GM23338 (cell line): ENCODE measurements around the gene OAT. TPM values are rescaled to one million over a fixed set of nuclear protein-coding genes. Genes with fewer than 3 reads are reported as not detected.
A peak's percentile ranks its signal among the peaks of the same experiment; 100 is the strongest.

ENCODE experiments used
- ATAC-seq: fragments of 200-7000 bp; cut with Tn5 transposase; 3 replicates; pipeline ENCODE4 v1.9.1; 2020
- DNase-seq: peaks from one replicate; pipeline ENCODE4 v3.0.0-alpha.2; 2015; ENCODE audit warnings: low spot score
- H2AFZ ChIP-seq: fragments of 200-600 bp; sonication (generic); 2 replicates; pipeline ENCODE4 v1.8.0; 2016; ENCODE audit warnings: antibody characterized with exemption, mild to moderate bottlenecking, moderate library complexity
- H3F3A ChIP-seq: fragments of 200-600 bp; sonication (generic); replicated peaks from 2 replicates; pipeline ENCODE4 v1.8.0; 2017; ENCODE audit warnings: antibody characterized with exemption, mixed run types, low read depth
- H3K27ac ChIP-seq: fragments of 200-600 bp; sonication (generic); 2 replicates; pipeline ENCODE4 v1.6.1; 2016; ENCODE audit warnings: low read depth
- H3K27me3 ChIP-seq: fragments of 200-600 bp; sonication (generic); 2 replicates; pipeline ENCODE4 v1.8.0; 2016; ENCODE audit warnings: mild to moderate bottlenecking, mixed run types, moderate library complexity; ENCODE audit not compliant: insufficient read depth
- H3K36me3 ChIP-seq: fragments of 200-600 bp; sonication (generic); 2 replicates; pipeline ENCODE4 v1.8.0; 2016; ENCODE audit warnings: mild to moderate bottlenecking; ENCODE audit not compliant: insufficient read depth
- H3K4me1 ChIP-seq: fragments of 200-600 bp; sonication (generic); 2 replicates; pipeline ENCODE4 v1.8.0; 2016; ENCODE audit warnings: mild to moderate bottlenecking, moderate library complexity; ENCODE audit not compliant: insufficient read depth
- H3K4me2 ChIP-seq: fragments of 200-600 bp; sonication (generic); 2 replicates; pipeline ENCODE4 v1.7.1; 2017; ENCODE audit warnings: mixed run types
- H3K4me3 ChIP-seq: fragments of 200-600 bp; sonication (generic); 2 replicates; pipeline ENCODE4 v1.6.1; 2016; ENCODE audit warnings: mixed run types
- H3K79me2 ChIP-seq: fragments of 200-600 bp; sonication (generic); replicated peaks from 2 replicates; pipeline ENCODE4 v1.8.0; 2017; ENCODE audit warnings: mild to moderate bottlenecking; ENCODE audit not compliant: insufficient read depth
- H3K9me2 ChIP-seq: fragments of 200-600 bp; sonication (generic); 2 replicates; pipeline ENCODE4 v1.8.0; 2017; ENCODE audit not compliant: insufficient read depth
- H4K20me1 ChIP-seq: fragments of 200-600 bp; sonication (generic); replicated peaks from 2 replicates; pipeline ENCODE4 v1.8.0; 2017; ENCODE audit warnings: mild to moderate bottlenecking; ENCODE audit not compliant: insufficient read depth
- H3K27ac Mint-ChIP-seq: 2 replicates; pipeline ENCODE4 v1.8.0; 2020; ENCODE audit warnings: inconsistent platforms, mild to moderate bottlenecking, moderate library complexity, mixed read lengths
- H3K27me3 Mint-ChIP-seq: 3 replicates; pipeline ENCODE4 v1.8.0; 2022; ENCODE audit warnings: low read depth, mild to moderate bottlenecking, moderate library complexity, mixed read lengths, inconsistent platforms; ENCODE audit not compliant: insufficient read depth, poor library complexity
- H3K36me3 Mint-ChIP-seq: 3 replicates; pipeline ENCODE4 v1.8.0; 2021; ENCODE audit warnings: low read depth, mild to moderate bottlenecking, inconsistent platforms, moderate library complexity, mixed read lengths
- H3K4me1 Mint-ChIP-seq: 3 replicates; pipeline ENCODE4 v1.8.0; 2020; ENCODE audit warnings: mild to moderate bottlenecking, inconsistent platforms, mixed read lengths
- H3K4me3 Mint-ChIP-seq: 3 replicates; pipeline ENCODE4 v1.8.0; 2021; ENCODE audit warnings: moderate library complexity, mild to moderate bottlenecking, inconsistent platforms, mixed read lengths
- H3K9me3 Mint-ChIP-seq: 3 replicates; pipeline ENCODE4 v1.8.0; 2020; ENCODE audit warnings: moderate library complexity, mild to moderate bottlenecking, inconsistent platforms, mixed read lengths
- CREB1 ChIP-seq: fragments of 250-450 bp; sonication (Bioruptor Pico); IDR thresholded peaks from 2 replicates; pipeline ENCODE4 v1.5.0; 2020; ENCODE audit warnings: low read depth, mild to moderate bottlenecking, moderate library complexity
- ETS1 ChIP-seq: IDR thresholded peaks from 2 replicates; pipeline ENCODE4 v1.6.1; 2016; ENCODE audit warnings: antibody characterized with exemption
- EZH2phosphoT487 ChIP-seq: fragments of 200-600 bp; sonication (generic); IDR thresholded peaks from one replicate; pipeline ENCODE4 v1.8.1; 2018; ENCODE audit warnings: antibody characterized with exemption; ENCODE audit not compliant: unreplicated experiment
- JUNB ChIP-seq: IDR thresholded peaks from one replicate; pipeline ENCODE4 v1.6.1; 2016; ENCODE audit warnings: antibody characterized with exemption; ENCODE audit not compliant: unreplicated experiment
- NANOG ChIP-seq: IDR thresholded peaks from 2 replicates; pipeline ENCODE4 v1.6.1; 2016; ENCODE audit warnings: antibody characterized with exemption, borderline replicate concordance
- POLR2AphosphoS5 ChIP-seq: IDR thresholded peaks from 2 replicates; pipeline ENCODE4 v1.6.1; 2016; ENCODE audit warnings: antibody characterized with exemption, low read depth
- REST ChIP-seq: IDR thresholded peaks from one replicate; pipeline ENCODE4 v1.6.1; 2018; ENCODE audit warnings: antibody characterized with exemption; ENCODE audit not compliant: unreplicated experiment
- STAT1 ChIP-seq: IDR thresholded peaks from one replicate; pipeline ENCODE4 v1.6.1; 2016; ENCODE audit warnings: antibody characterized with exemption; ENCODE audit not compliant: unreplicated experiment
- ZNF114 ChIP-seq: fragments of 250-450 bp; sonication (Bioruptor Pico); IDR thresholded peaks from 2 replicates; pipeline ENCODE4 v1.5.0; 2020; ENCODE audit warnings: mild to moderate bottlenecking, moderate library complexity
- ZNF331 ChIP-seq: fragments of 250-450 bp; sonication (Bioruptor Pico); IDR thresholded peaks from 2 replicates; pipeline ENCODE4 v1.5.0; 2020; ENCODE audit warnings: low read depth, mild to moderate bottlenecking, moderate library complexity
- polyA plus RNA-seq: library from polyadenylated mRNA; unstranded; fragments of >200 nt; fragmentation: Nextera tagmentation; extraction: Ambion mirVana; gene quantifications from 2 replicates; pipeline ENCODE4 v1.2.1, GENCODE V29; 2016
- total RNA-seq: library from RNA; depleted of rRNA; stranded (reverse); fragments of >200 nt; shearing (Covaris generic); gene quantifications from 2 replicates; pipeline ENCODE4 v1.2.3, GENCODE V29; 2014
- TF ChIP-seq, protein P1 (sequence below): fragments of 250-450 bp; sonication (Bioruptor Pico); IDR thresholded peaks from 2 replicates; pipeline ENCODE4 v1.5.0; 2020; ENCODE audit warnings: mild to moderate bottlenecking, moderate library complexity
- TF ChIP-seq, protein P2 (sequence below), 2 experiments: fragments of 200-600 bp in 1 of 2; sonication (generic) in 1 of 2; conservative IDR thresholded peaks; 2 replicates each; pipeline versions ENCODE4 v1.5.1 to v1.6.1; 2016 to 2017; ENCODE audit warnings: antibody characterized with exemption in 2 of 2, low read depth in 2 of 2, mild to moderate bottlenecking in 2 of 2, moderate library complexity in 1 of 2

The OAT gene
- total and polyA plus RNA-seq, 2 experiments from 2014 or later, result 131 to 139 TPM

DNA sequence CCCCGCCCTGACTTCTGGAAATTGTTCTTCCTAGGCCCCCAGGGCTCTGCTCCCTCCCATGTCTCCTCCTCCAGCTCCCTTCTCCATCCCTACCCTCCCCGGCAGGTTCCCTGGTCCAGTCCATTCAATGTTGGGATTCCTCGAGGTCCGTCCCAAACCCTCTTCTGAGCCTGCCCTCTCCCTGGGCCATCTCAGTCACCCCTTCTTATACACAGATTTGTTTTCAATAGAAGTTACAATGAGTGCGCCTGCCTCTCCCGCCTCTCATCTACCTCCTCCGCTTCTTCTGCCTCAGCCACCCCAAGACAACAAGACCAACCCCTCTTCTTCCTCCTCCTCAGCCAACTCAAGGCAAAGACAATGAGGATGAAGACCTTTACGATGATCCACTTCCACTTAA, 67.9 kb downstream of the OAT start (continued):
- TF ChIP-seq, protein P1, sequence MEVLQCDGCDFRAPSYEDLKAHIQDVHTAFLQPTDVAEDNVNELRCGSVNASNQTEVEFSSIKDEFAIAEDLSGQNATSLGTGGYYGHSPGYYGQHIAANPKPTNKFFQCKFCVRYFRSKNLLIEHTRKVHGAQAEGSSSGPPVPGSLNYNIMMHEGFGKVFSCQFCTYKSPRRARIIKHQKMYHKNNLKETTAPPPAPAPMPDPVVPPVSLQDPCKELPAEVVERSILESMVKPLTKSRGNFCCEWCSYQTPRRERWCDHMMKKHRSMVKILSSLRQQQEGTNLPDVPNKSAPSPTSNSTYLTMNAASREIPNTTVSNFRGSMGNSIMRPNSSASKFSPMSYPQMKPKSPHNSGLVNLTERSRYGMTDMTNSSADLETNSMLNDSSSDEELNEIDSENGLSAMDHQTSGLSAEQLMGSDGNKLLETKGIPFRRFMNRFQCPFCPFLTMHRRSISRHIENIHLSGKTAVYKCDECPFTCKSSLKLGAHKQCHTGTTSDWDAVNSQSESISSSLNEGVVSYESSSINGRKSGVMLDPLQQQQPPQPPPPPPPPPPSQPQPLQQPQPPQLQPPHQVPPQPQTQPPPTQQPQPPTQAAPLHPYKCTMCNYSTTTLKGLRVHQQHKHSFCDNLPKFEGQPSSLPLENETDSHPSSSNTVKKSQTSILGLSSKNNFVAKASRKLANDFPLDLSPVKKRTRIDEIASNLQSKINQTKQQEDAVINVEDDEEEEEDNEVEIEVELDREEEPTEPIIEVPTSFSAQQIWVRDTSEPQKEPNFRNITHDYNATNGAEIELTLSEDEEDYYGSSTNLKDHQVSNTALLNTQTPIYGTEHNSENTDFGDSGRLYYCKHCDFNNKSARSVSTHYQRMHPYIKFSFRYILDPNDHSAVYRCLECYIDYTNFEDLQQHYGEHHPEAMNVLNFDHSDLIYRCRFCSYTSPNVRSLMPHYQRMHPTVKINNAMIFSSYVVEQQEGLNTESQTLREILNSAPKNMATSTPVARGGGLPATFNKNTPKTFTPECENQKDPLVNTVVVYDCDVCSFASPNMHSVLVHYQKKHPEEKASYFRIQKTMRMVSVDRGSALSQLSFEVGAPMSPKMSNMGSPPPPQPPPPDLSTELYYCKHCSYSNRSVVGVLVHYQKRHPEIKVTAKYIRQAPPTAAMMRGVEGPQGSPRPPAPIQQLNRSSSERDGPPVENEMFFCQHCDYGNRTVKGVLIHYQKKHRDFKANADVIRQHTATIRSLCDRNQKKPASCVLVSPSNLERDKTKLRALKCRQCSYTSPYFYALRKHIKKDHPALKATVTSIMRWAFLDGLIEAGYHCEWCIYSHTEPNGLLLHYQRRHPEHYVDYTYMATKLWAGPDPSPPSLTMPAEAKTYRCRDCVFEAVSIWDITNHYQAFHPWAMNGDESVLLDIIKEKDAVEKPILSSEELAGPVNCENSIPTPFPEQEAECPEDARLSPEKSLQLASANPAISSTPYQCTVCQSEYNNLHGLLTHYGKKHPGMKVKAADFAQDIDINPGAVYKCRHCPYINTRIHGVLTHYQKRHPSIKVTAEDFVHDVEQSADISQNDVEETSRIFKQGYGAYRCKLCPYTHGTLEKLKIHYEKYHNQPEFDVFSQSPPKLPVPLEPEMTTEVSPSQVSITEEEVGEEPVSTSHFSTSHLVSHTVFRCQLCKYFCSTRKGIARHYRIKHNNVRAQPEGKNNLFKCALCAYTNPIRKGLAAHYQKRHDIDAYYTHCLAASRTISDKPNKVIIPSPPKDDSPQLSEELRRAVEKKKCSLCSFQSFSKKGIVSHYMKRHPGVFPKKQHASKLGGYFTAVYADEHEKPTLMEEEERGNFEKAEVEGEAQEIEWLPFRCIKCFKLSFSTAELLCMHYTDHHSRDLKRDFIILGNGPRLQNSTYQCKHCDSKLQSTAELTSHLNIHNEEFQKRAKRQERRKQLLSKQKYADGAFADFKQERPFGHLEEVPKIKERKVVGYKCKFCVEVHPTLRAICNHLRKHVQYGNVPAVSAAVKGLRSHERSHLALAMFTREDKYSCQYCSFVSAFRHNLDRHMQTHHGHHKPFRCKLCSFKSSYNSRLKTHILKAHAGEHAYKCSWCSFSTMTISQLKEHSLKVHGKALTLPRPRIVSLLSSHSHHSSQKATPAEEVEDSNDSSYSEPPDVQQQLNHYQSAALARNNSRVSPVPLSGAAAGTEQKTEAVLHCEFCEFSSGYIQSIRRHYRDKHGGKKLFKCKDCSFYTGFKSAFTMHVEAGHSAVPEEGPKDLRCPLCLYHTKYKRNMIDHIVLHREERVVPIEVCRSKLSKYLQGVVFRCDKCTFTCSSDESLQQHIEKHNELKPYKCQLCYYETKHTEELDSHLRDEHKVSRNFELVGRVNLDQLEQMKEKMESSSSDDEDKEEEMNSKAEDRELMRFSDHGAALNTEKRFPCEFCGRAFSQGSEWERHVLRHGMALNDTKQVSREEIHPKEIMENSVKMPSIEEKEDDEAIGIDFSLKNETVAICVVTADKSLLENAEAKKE (CRISPR knock-in tag), result no peak
- TF ChIP-seq JUNB (no peak), CREB1 (CRISPR knock-in tag) (no peak), NANOG (no peak), ZNF114 (CRISPR knock-in tag) (no peak), POLR2AphosphoS5 (no peak), EZH2phosphoT487 (no peak), STAT1 (no peak)

- no peaks in the 10 kb centered on the region for H4K20me1 ChIP-seq
- Mint-ChIP-seq H3K36me3 (no peaks in the 10 kb centered on the region), H3K27me3 (peaks cover 17% of the 10 kb centered on the region), H3K4me1 (peaks cover 13% of the 10 kb centered on the region), H3K9me3 (no peaks in the 10 kb centered on the region), H3K4me3 (no peak overlapping the region), H3K27ac (peak overlapping the region; percentile 12; the same call in 1 of the 2 replicates)
- H3F3A ChIP-seq, result no peaks in the 10 kb centered on the region
- no peak for DNase-seq
- no peak overlapping the region for H2AFZ ChIP-seq
- no peak overlapping the region for H3K27ac ChIP-seq
- no peaks in the 10 kb centered on the region for H3K9me2 ChIP-seq
- peak; percentile 13; the same call in 1 of the 3 replicates for ATAC-seq
- H3K4me1 ChIP-seq, result peaks cover 2% of the 10 kb centered on the region; the same call in 1 of the 2 replicates
- no peak overlapping the region for H3K4me2 ChIP-seq
- H3K79me2 ChIP-seq, result no peaks in the 10 kb centered on the region
- H3K36me3 ChIP-seq, result no peaks in the 10 kb centered on the region
- H3K27me3 ChIP-seq, result no peaks in the 10 kb centered on the region
- H3K4me3 ChIP-seq, result no peak overlapping the region
- TF ChIP-seq CREB1 (CRISPR knock-in tag) (no peak), POLR2AphosphoS5 (no peak), ZNF331 (CRISPR knock-in tag) (no peak), EZH2phosphoT487 (no peak), ETS1 (no peak), ZNF114 (CRISPR knock-in tag) (no peak), STAT1 (no peak), REST (no peak), JUNB (no peak)
- TF ChIP-seq, protein P2, sequence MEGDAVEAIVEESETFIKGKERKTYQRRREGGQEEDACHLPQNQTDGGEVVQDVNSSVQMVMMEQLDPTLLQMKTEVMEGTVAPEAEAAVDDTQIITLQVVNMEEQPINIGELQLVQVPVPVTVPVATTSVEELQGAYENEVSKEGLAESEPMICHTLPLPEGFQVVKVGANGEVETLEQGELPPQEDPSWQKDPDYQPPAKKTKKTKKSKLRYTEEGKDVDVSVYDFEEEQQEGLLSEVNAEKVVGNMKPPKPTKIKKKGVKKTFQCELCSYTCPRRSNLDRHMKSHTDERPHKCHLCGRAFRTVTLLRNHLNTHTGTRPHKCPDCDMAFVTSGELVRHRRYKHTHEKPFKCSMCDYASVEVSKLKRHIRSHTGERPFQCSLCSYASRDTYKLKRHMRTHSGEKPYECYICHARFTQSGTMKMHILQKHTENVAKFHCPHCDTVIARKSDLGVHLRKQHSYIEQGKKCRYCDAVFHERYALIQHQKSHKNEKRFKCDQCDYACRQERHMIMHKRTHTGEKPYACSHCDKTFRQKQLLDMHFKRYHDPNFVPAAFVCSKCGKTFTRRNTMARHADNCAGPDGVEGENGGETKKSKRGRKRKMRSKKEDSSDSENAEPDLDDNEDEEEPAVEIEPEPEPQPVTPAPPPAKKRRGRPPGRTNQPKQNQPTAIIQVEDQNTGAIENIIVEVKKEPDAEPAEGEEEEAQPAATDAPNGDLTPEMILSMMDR (conservative IDR thresholded peaks at IDR 0.05; ENCODE audit: low read depth in 2 of 2), result no peak
Observed at GRCh38 chr10:124349996-124350280, 68.8 kb downstream of the OAT start.
